H1 (cell line): ENCODE results near the gene MATK. TPM values are rescaled to one million over a fixed set of nuclear protein-coding genes. Genes with fewer than 3 reads are reported as not detected.

Experiments
- CTCF ChIA-PET: fragments of 300-600 bp; sonication (Branson Sonifier 250); formaldehyde crosslinking; loops from one replicate; lab custom pipeline; 2021; ENCODE audit not compliant: partially characterized antibody; lab: Charles Lee
- POLR2A ChIA-PET: fragments of 300-600 bp; sonication (Branson Sonifier 250); formaldehyde crosslinking; loops from one replicate; lab custom pipeline; 2021; ENCODE audit warnings: inconsistent platforms; ENCODE audit not compliant: partially characterized antibody; lab: Charles Lee
- DNase-seq, 2 experiments: peaks; one replicate each; pipeline versions ENCODE4 v3.0.0 to v3.0.0-alpha.2; 2010 to 2022; ENCODE audit warnings: low spot score in 2 of 2, low read depth in 1 of 2, mixed read lengths in 1 of 2
- FAIRE-seq: peaks from 2 replicates; lab custom pipeline; 2011; peaks lifted over from hg19 to GRCh38; lab: Jason Lieb, UNC
- H2AFZ ChIP-seq: 2 replicates; pipeline ENCODE4 v1.8.1; 2012; ENCODE audit warnings: low read length, inconsistent platforms
- H2AK5ac ChIP-seq: 2 replicates; pipeline ENCODE4 v1.6.1; 2013; ENCODE audit warnings: low read depth, low read length
- H2BK120ac ChIP-seq: replicated peaks from 2 replicates; pipeline ENCODE3; 2013; ENCODE audit warnings: low read depth, low read length, inconsistent platforms
- H2BK12ac ChIP-seq: 2 replicates; pipeline ENCODE4 v1.6.1; 2013; ENCODE audit warnings: low read depth, low read length
- H2BK15ac ChIP-seq: 2 replicates; pipeline ENCODE4 v1.6.1; 2013; ENCODE audit warnings: low read length
- H2BK20ac ChIP-seq: 2 replicates; pipeline ENCODE4 v1.6.1; 2013; ENCODE audit warnings: low read length
- H2BK5ac ChIP-seq: 2 replicates; pipeline ENCODE4 v1.6.1; 2013; ENCODE audit warnings: low read depth, low read length
- H3K14ac ChIP-seq: 2 replicates; pipeline ENCODE4 v1.6.1; 2013; ENCODE audit warnings: inconsistent platforms; ENCODE audit not compliant: insufficient read length
- H3K18ac ChIP-seq: 2 replicates; pipeline ENCODE4 v1.6.1; 2013; ENCODE audit warnings: low read length; ENCODE audit errors: extremely low read depth
- H3K23ac ChIP-seq: 2 replicates; pipeline ENCODE4 v1.6.1; 2013; ENCODE audit warnings: inconsistent platforms; ENCODE audit not compliant: insufficient read length
- H3K23me2 ChIP-seq: 2 replicates; pipeline ENCODE4 v1.6.1; 2013; ENCODE audit warnings: low read depth, low read length
- H3K27ac ChIP-seq: 2 replicates; pipeline ENCODE4 v1.6.1; 2011; ENCODE audit warnings: low read depth, low read length, inconsistent platforms
- H3K27me3 ChIP-seq, 4 experiments: replicated peaks in 1 of 4; 1 replicate in 1 of 4; 2 replicates in 3 of 4; pipeline versions ENCODE4 v1.6.1 to v1.8.1; 2011 to 2013; ENCODE audit warnings: low read length in 3 of 4, mild to moderate bottlenecking in 3 of 4, inconsistent platforms in 2 of 4, mixed read lengths in 2 of 4, moderate library complexity in 1 of 4; ENCODE audit not compliant: control insufficient read depth in 3 of 4, insufficient read depth in 3 of 4; ENCODE audit errors: extremely low read depth in 1 of 4
- H3K36me3 ChIP-seq, 4 experiments: 2 replicates each; pipeline versions ENCODE4 v1.6.1 to v1.8.1; 2011 to 2013; ENCODE audit warnings: mild to moderate bottlenecking in 4 of 4, low read length in 3 of 4, moderate library complexity in 2 of 4, control low read depth in 1 of 4, inconsistent platforms in 1 of 4; ENCODE audit not compliant: insufficient read depth in 4 of 4, control insufficient read depth in 2 of 4
- H3K4ac ChIP-seq: replicated peaks from 2 replicates; pipeline ENCODE3; 2013; ENCODE audit warnings: low read length, low read depth, mixed read lengths, inconsistent platforms; ENCODE audit not compliant: insufficient read length
- H3K4me1 ChIP-seq, 4 experiments: replicated peaks in 1 of 4; 1 replicate in 1 of 4; 2 replicates in 3 of 4; pipeline versions ENCODE4 v1.6.1 to v1.8.1; 2011 to 2013; ENCODE audit warnings: low read length in 3 of 4, inconsistent platforms in 2 of 4, mixed read lengths in 1 of 4; ENCODE audit not compliant: insufficient read depth in 4 of 4, control insufficient read depth in 3 of 4
- H3K4me2 ChIP-seq, 2 experiments: 2 replicates each; pipeline versions ENCODE4 v1.6.1 to v1.8.1; 2011 to 2013; ENCODE audit warnings: low read depth in 2 of 2, low read length in 2 of 2, control low read depth in 1 of 2, inconsistent platforms in 1 of 2, mild to moderate bottlenecking in 1 of 2; ENCODE audit not compliant: insufficient read depth in 1 of 2
- H3K4me3 ChIP-seq, 4 experiments: fragments of 200-600, 300-600 bp in 1 of 4; sonication (generic), shearing (Covaris generic), sonication (Bioruptor Twin) in 1 of 4; 2 replicates each; pipeline versions ENCODE4 v1.5.1 to v1.8.1; 2011 to 2016; ENCODE audit warnings: low read length in 4 of 4, low read depth in 3 of 4, control low read depth in 2 of 4, inconsistent platforms in 2 of 4, mild to moderate bottlenecking in 2 of 4, mixed read lengths in 1 of 4, moderate library complexity in 1 of 4; ENCODE audit not compliant: insufficient read depth in 2 of 4; ENCODE audit errors: extremely low read depth in 1 of 4
- H3K56ac ChIP-seq: replicated peaks from 2 replicates; pipeline ENCODE3; 2013; ENCODE audit warnings: low read depth, mild to moderate bottlenecking, mixed read lengths, low read length, inconsistent platforms; ENCODE audit not compliant: insufficient read length
- H3K79me1 ChIP-seq: 2 replicates; pipeline ENCODE4 v1.6.1; 2013; ENCODE audit warnings: low read depth, low read length, control low read depth
- H3K79me2 ChIP-seq, 2 experiments: 2 replicates each; pipeline versions ENCODE4 v1.6.1 to v1.8.1; 2012 to 2013; ENCODE audit warnings: low read length in 2 of 2, mild to moderate bottlenecking in 2 of 2, inconsistent platforms in 1 of 2; ENCODE audit not compliant: insufficient read depth in 2 of 2, control insufficient read depth in 1 of 2
- H3K9ac ChIP-seq, 4 experiments: replicated peaks in 1 of 4; 1 replicate in 1 of 4; 2 replicates in 3 of 4; pipeline versions ENCODE4 v1.6.1 to v1.8.1; 2011 to 2013; ENCODE audit warnings: low read depth in 3 of 4, low read length in 3 of 4, control low read depth in 2 of 4, mild to moderate bottlenecking in 2 of 4, moderate library complexity in 2 of 4, inconsistent platforms in 1 of 4; ENCODE audit errors: extremely low read depth in 1 of 4
- H3K9me3 ChIP-seq, 2 experiments: 2 replicates each; pipeline versions ENCODE4 v1.6.1 to v1.8.1; 2012 to 2013; ENCODE audit warnings: mild to moderate bottlenecking in 2 of 2, moderate library complexity in 2 of 2, control low read depth in 1 of 2, inconsistent platforms in 1 of 2, low read depth in 1 of 2, low read length in 1 of 2, mixed read lengths in 1 of 2; ENCODE audit not compliant: insufficient read depth in 2 of 2
- H4K20me1 ChIP-seq, 2 experiments: replicated peaks in 1 of 2; 2 replicates each; pipeline versions ENCODE3 to v1.8.1; 2011 to 2013; ENCODE audit warnings: inconsistent platforms in 2 of 2, low read length in 2 of 2, mild to moderate bottlenecking in 1 of 2; ENCODE audit not compliant: insufficient read depth in 2 of 2, control insufficient read depth in 1 of 2
- H4K5ac ChIP-seq: 2 replicates; pipeline ENCODE4 v1.6.1; 2013; ENCODE audit warnings: low read length, low read depth, mixed read lengths, inconsistent platforms; ENCODE audit not compliant: insufficient read length
- H4K8ac ChIP-seq: 2 replicates; pipeline ENCODE4 v1.8.0; 2013; ENCODE audit warnings: mild to moderate bottlenecking, moderate library complexity, low read length, inconsistent platforms; ENCODE audit not compliant: insufficient read depth; ENCODE audit errors: extremely low read depth
- H4K91ac ChIP-seq: replicated peaks from 2 replicates; pipeline ENCODE3; 2013; ENCODE audit warnings: low read length, mixed read lengths, inconsistent platforms; ENCODE audit not compliant: insufficient read length
- CBX8 ChIP-seq: fragments of 300-800, 300-1000 bp; sonication (generic); IDR thresholded peaks from 2 replicates; pipeline ENCODE4 v1.7.1; 2016; ENCODE audit warnings: low read depth, low read length, borderline replicate concordance
- CTBP2 ChIP-seq: IDR thresholded peaks from 2 replicates; pipeline ENCODE4 v1.7.0; 2011; ENCODE audit warnings: borderline replicate concordance, mild to moderate bottlenecking, moderate library complexity, mixed read lengths, low read length; ENCODE audit not compliant: insufficient read depth, insufficient read length
- GTF2F1 ChIP-seq: IDR thresholded peaks from 2 replicates; pipeline ENCODE4 v1.6.1; 2012; ENCODE audit warnings: low read depth, low read length, improper control_type of control experiment, borderline replicate concordance
- HDAC6 ChIP-seq: IDR thresholded peaks from one replicate; pipeline ENCODE4 v1.7.1; 2012; ENCODE audit warnings: low read depth, mild to moderate bottlenecking, inconsistent platforms, low read length, moderate library complexity
- SAP30 ChIP-seq: fragments of 300-600 bp; sonication (generic); IDR thresholded peaks from 2 replicates; pipeline ENCODE4 v1.7.1; 2012; ENCODE audit warnings: low read length, moderate library complexity, mild to moderate bottlenecking, inconsistent platforms; ENCODE audit not compliant: insufficient read depth, insufficient replicate concordance
- SIN3A ChIP-seq, 2 experiments: IDR thresholded peaks in 1 of 2; conservative IDR thresholded peaks in 1 of 2; 2 replicates each; pipeline ENCODE4 v1.6.1; 2011 to 2012; ENCODE audit warnings: low read length in 2 of 2, improper control_type of control experiment in 1 of 2, low read depth in 1 of 2, mild to moderate bottlenecking in 1 of 2
- SIRT6 ChIP-seq: IDR thresholded peaks from one replicate; pipeline ENCODE4 v1.7.1; 2012; ENCODE audit warnings: low read length, inconsistent platforms
- SRF ChIP-seq: IDR thresholded peaks from 2 replicates; pipeline ENCODE4 v1.6.1; 2011; ENCODE audit warnings: mild to moderate bottlenecking, low read depth, low read length, moderate library complexity
- WGBS, 2 experiments: shearing (Covaris generic) in 1 of 2; methylation state at CpG; one replicate each; pipeline versions ENCODE4 v1.1.6 to v1.1.7; 2013 to 2015; ENCODE audit warnings: low lambda C conversion rate in 2 of 2, mixed read lengths in 2 of 2, inconsistent platforms in 1 of 2, low coverage in 1 of 2, missing lambda C conversion rate in 1 of 2; ENCODE audit not compliant: insufficient replicate concordance in 2 of 2, insufficient coverage in 1 of 2, insufficient read length in 1 of 2; ENCODE audit errors: extremely low coverage in 1 of 2, missing lambda C conversion rate in 1 of 2; 5-methylcytosine and 5-hydroxymethylcytosine counted together
- polyA plus RNA-seq, 7 experiments: library from polyadenylated mRNA; depleted of rRNA in 3 of 7; stranded (reverse) in 5 of 7; unstranded in 2 of 7; fragments of >200 nt in 5 of 7; fragments of 200-250 nt in 2 of 7; gene quantifications; 1 replicate in 5 of 7; 2 replicates in 1 of 7; 4 replicates in 1 of 7; pipeline versions ENCODE4 v1.2.1 to v1.2.3, GENCODE V29; 2011 to 2013; ENCODE audit warnings: missing spikeins in 2 of 7, mixed read lengths in 2 of 7
- total RNA-seq: library from RNA; stranded (reverse); fragmentation: NEBNext Ultra II Directional; extraction: Animal tissue kit (Norgen Biotek cat#: 25700); gene quantifications from 2 replicates; pipeline ENCODE4 v1.2.1, GENCODE V29; 2021
- TF ChIP-seq, protein P1 (sequence below): IDR thresholded peaks from 2 replicates; pipeline ENCODE4 v1.6.1; 2012; ENCODE audit warnings: low read length, inconsistent platforms
- TF ChIP-seq, protein P2 (sequence below): IDR thresholded peaks from 2 replicates; pipeline ENCODE4 v1.6.1; 2011; ENCODE audit warnings: low read length, improper control_type of control experiment

The MATK gene
- total and polyA plus RNA-seq, 2 of the 8 experiments (the other 6 are each of a cell fraction or from before 2014, with no cell fraction given) = 20.5 to 21.4 TPM

DNA sequence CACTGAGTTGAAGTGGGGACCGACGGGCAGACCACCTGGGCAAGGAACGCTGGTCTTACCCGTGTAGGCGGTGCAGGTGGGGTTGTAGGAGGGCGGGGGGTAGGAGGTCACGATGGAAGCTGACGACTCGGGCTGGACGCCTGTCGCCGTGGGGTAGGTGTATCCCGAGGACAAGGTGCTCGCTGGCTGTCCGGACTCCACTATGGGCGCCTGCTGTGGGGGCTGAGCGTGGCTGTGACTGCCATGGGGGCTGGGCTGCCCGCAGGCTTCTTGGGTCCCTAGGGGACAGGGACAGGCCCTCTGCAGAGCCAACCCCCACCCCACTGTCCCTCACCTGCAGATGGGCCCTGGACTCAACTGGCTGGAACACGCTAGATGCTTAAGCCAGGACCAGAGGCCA lies 45.4 kb upstream of the MATK start:
- FAIRE-seq (no peak), DNase-seq (no peak)
- Histone ChIP-seq H3K4me2 (no peak overlapping the region), H4K91ac (no peak overlapping the region), H2BK12ac (no peak overlapping the region), H3K79me2 (no peaks in the 10 kb centered on the region), H3K14ac (no peak overlapping the region), H3K23me2 (peaks cover 2% of the 10 kb centered on the region; the same call in 1 of the 2 replicates), H2AK5ac (no peak overlapping the region), H4K5ac (no peak overlapping the region), H2BK5ac (no peak overlapping the region), H3K9me3 (no peaks in the 10 kb centered on the region), H3K27me3 (no peaks in the 10 kb centered on the region; a peak in 1 of 7 replicates), H4K20me1 (peaks cover 0 to 3% of the 10 kb centered on the region in 2 experiments), H2BK20ac (no peak overlapping the region), H3K4me3 (no peak overlapping the region), H3K4me1 (no peaks in the 10 kb centered on the region), H3K56ac (no peak overlapping the region), H3K18ac (no peak overlapping the region), H3K23ac (no peak overlapping the region), H2BK15ac (no peak overlapping the region), H3K4ac (no peak overlapping the region), H3K9ac (no peak overlapping the region), H2AFZ (no peak overlapping the region), H2BK120ac (no peak overlapping the region), H4K8ac (0 out of 2 replicates have a peak overlapping the region, but pooled peaks have one; percentile 51), H3K79me1 (no peaks in the 10 kb centered on the region), H3K36me3 (no peaks in the 10 kb centered on the region), H3K27ac (no peak overlapping the region)
- ChIA-PET CTCF (interaction anchor here (0.6 to 2.8 kb wide), 7 partner anchors 10 to 123 kb away, joined by 3 to 14 read pairs (median 3); no protein-coding TSS in a partner anchor), POLR2A (interaction anchor here (0.5 to 1.6 kb wide), 6 partner anchors 9 to 480 kb away, joined by 3 to 5 read pairs (median 4); partner anchors contain the start of gene EEF2)
- WGBS, 2 experiments = 85% methylated on average over 18 of the region's 19 CpGs; no CpG with 5 or more reads in 1 of the 2 experiments
- TF ChIP-seq HDAC6 = no peak
- no peak for TF ChIP-seq SAP30
- TF ChIP-seq GTF2F1 = no peak
- TF ChIP-seq CTBP2 = no peak
- TF ChIP-seq, protein P1, sequence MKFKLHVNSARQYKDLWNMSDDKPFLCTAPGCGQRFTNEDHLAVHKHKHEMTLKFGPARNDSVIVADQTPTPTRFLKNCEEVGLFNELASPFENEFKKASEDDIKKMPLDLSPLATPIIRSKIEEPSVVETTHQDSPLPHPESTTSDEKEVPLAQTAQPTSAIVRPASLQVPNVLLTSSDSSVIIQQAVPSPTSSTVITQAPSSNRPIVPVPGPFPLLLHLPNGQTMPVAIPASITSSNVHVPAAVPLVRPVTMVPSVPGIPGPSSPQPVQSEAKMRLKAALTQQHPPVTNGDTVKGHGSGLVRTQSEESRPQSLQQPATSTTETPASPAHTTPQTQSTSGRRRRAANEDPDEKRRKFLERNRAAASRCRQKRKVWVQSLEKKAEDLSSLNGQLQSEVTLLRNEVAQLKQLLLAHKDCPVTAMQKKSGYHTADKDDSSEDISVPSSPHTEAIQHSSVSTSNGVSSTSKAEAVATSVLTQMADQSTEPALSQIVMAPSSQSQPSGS = no peak
- TF ChIP-seq SIRT6 = no peak
- TF ChIP-seq, protein P2, sequence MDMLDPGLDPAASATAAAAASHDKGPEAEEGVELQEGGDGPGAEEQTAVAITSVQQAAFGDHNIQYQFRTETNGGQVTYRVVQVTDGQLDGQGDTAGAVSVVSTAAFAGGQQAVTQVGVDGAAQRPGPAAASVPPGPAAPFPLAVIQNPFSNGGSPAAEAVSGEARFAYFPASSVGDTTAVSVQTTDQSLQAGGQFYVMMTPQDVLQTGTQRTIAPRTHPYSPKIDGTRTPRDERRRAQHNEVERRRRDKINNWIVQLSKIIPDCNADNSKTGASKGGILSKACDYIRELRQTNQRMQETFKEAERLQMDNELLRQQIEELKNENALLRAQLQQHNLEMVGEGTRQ = no peak
- no peak for TF ChIP-seq CBX8
- TF ChIP-seq SRF = no peak
- no peak for TF ChIP-seq SIN3A (conservative IDR thresholded peaks at IDR 0.05 in 1 of 2, IDR thresholded peaks at IDR 0.05 in 1 of 2; ENCODE audit: low read depth in 1 of 2, low read length in 2 of 2)
